HCT116 (cell line): ENCODE measurements around the gene ACTRT2. TPM values are rescaled to one million over a fixed set of nuclear protein-coding genes. Genes with fewer than 3 reads are reported as not detected.

Experiments used
- ATAC-seq: fragments of 200-7000 bp; cut with Tn5 transposase; 2 replicates; pipeline ENCODE4 v1.9.1; 2020; ENCODE audit warnings: mild to moderate bottlenecking, moderate library complexity
- BruUV-seq: library from RNA; stranded (reverse); fragments of 400-500 nt; replicated peaks from 2 replicates; lab custom pipeline; 2021; lab: Mats Ljungman, UMichigan
- CTCF ChIA-PET: fragments of 300-600 bp; sonication (Branson Sonifier 250); formaldehyde crosslinking; loops from one replicate; lab custom pipeline; 2021; ENCODE audit warnings: antibody characterized with exemption; lab: Charles Lee
- POLR2A ChIA-PET: fragments of 300-600, 350-600 bp; sonication (Branson Sonifier 250); formaldehyde crosslinking; loops from one replicate; lab custom pipeline; 2021; ENCODE audit warnings: antibody characterized with exemption; lab: Charles Lee
- RAD21 ChIA-PET, 2 experiments: fragments of 300-600 bp; sonication (Branson Sonifier 250); formaldehyde crosslinking; loops; one replicate each; lab custom pipeline; 2023; ENCODE audit warnings: low total read pairs in 2 of 2; ENCODE audit not compliant: uncharacterized antibody in 2 of 2, unreplicated experiment in 2 of 2, low non-redundant PET in 1 of 2; lab: Charles Lee
- DNase-seq: peaks from one replicate; pipeline ENCODE4 v3.0.0-alpha.2; 2010; ENCODE audit warnings: low read depth, low spot score
- H2AFZ ChIP-seq: fragments of 200-600 bp; shearing (Covaris generic), sonication (generic); 2 replicates; pipeline ENCODE4 v1.6.1; 2017; ENCODE audit warnings: low read depth, mixed run types, mixed read lengths, antibody characterized with exemption, low read length; ENCODE audit not compliant: poor library complexity, severe bottlenecking
- H3K27ac ChIP-seq: 2 replicates; pipeline ENCODE4 v1.5.1; 2012; ENCODE audit warnings: low read depth, low read length
- H3K27me3 ChIP-seq: fragments of 200-600 bp; sonication (generic); 2 replicates; pipeline ENCODE4 v1.6.1; 2016; ENCODE audit warnings: mixed run types, low read length, mixed read lengths; ENCODE audit not compliant: insufficient read depth
- H3K36me3 ChIP-seq, 2 experiments: fragments of 200-500 bp in 1 of 2; fragments of 200-600 bp in 1 of 2; sonication (Bioruptor generic) in 1 of 2; sonication (generic) in 1 of 2; 2 replicates each; pipeline versions ENCODE4 v1.5.1 to v1.6.1; 2014 to 2016; ENCODE audit warnings: low read length in 2 of 2, inconsistent platforms in 1 of 2, mixed read lengths in 1 of 2, mixed run types in 1 of 2; ENCODE audit not compliant: insufficient read depth in 2 of 2, control insufficient read depth in 1 of 2
- H3K4me1 ChIP-seq, 2 experiments: fragments of 200-600 bp in 1 of 2; sonication (generic) in 1 of 2; 2 replicates each; pipeline versions ENCODE4 v1.5.1 to v1.6.1; 2012 to 2017; ENCODE audit warnings: low read length in 2 of 2, inconsistent platforms in 1 of 2, mild to moderate bottlenecking in 1 of 2, mixed read lengths in 1 of 2, mixed run types in 1 of 2, moderate library complexity in 1 of 2; ENCODE audit not compliant: insufficient read depth in 2 of 2, control insufficient read depth in 1 of 2
- H3K4me2 ChIP-seq: fragments of 200-600 bp; sonication (generic); 2 replicates; pipeline ENCODE4 v1.6.1; 2017; ENCODE audit warnings: mixed run types, low read length, mixed read lengths
- H3K4me3 ChIP-seq, 2 experiments: fragments of 200-600 bp in 1 of 2; sonication (generic) in 1 of 2; replicated peaks in 1 of 2; 2 replicates each; pipeline ENCODE4 v1.5.1; 2011 to 2016; ENCODE audit warnings: low read length in 2 of 2, control low read depth in 1 of 2, low read depth in 1 of 2, mild to moderate bottlenecking in 1 of 2, mixed read lengths in 1 of 2, mixed run types in 1 of 2
- H3K79me2 ChIP-seq: fragments of 200-600 bp; sonication (generic); 2 replicates; pipeline ENCODE4 v1.6.1; 2017; ENCODE audit warnings: mild to moderate bottlenecking, mixed run types, low read length, moderate library complexity, mixed read lengths; ENCODE audit not compliant: insufficient read depth
- H3K9ac ChIP-seq: fragments of 200-600 bp; sonication (generic); 2 replicates; pipeline ENCODE4 v1.6.1; 2016; ENCODE audit warnings: low read length, mixed read lengths
- H3K9me2 ChIP-seq: fragments of 200-600 bp; sonication (generic), shearing (Covaris generic); 2 replicates; pipeline ENCODE4 v1.6.1; 2017; ENCODE audit warnings: mixed run types, mild to moderate bottlenecking, moderate library complexity; ENCODE audit not compliant: insufficient read depth
- H3K9me3 ChIP-seq, 2 experiments: fragments of 200-500 bp in 1 of 2; fragments of 200-600 bp in 1 of 2; sonication (Bioruptor generic) in 1 of 2; sonication (generic) in 1 of 2; 2 replicates each; pipeline ENCODE4 v1.6.1; 2014 to 2017; ENCODE audit warnings: low read length in 2 of 2, mixed read lengths in 2 of 2, inconsistent platforms in 1 of 2, low read depth in 1 of 2, mild to moderate bottlenecking in 1 of 2, mixed run types in 1 of 2, moderate library complexity in 1 of 2; ENCODE audit not compliant: control insufficient read depth in 1 of 2, insufficient read depth in 1 of 2
- H4K20me1 ChIP-seq: fragments of 200-600 bp; sonication (generic), shearing (Covaris generic); 2 replicates; pipeline ENCODE4 v1.6.1; 2017; ENCODE audit warnings: mixed run types, mild to moderate bottlenecking, moderate library complexity; ENCODE audit not compliant: insufficient read depth
- CBX3 ChIP-seq: IDR thresholded peaks from 2 replicates; pipeline ENCODE4 v1.6.1; 2012; ENCODE audit warnings: low read depth
- ELF1 ChIP-seq: IDR thresholded peaks from 2 replicates; pipeline ENCODE4 v1.6.1; 2012; ENCODE audit warnings: low read depth, borderline replicate concordance
- JUND ChIP-seq: IDR thresholded peaks from 2 replicates; pipeline ENCODE4 v1.6.1; 2012
- POLR2A ChIP-seq: IDR thresholded peaks from 2 replicates; pipeline ENCODE4 v1.7.0; 2011; ENCODE audit warnings: borderline replicate concordance; ENCODE audit not compliant: insufficient read depth, insufficient read length; ENCODE audit errors: extremely low read depth
- RAD21 ChIP-seq: IDR thresholded peaks from 2 replicates; pipeline ENCODE4 v1.6.1; 2012; ENCODE audit warnings: low read depth, mild to moderate bottlenecking
- SIN3A ChIP-seq: IDR thresholded peaks from 2 replicates; pipeline ENCODE4 v1.6.1; 2012; ENCODE audit warnings: low read depth
- SRF ChIP-seq: IDR thresholded peaks from 2 replicates; pipeline ENCODE4 v1.6.1; 2012; ENCODE audit warnings: low read depth
- TCF7L2 ChIP-seq: IDR thresholded peaks from 2 replicates; pipeline ENCODE4 v1.7.0; 2011; ENCODE audit warnings: borderline replicate concordance, inconsistent platforms; ENCODE audit not compliant: insufficient read depth, insufficient read length; ENCODE audit errors: extremely low read depth
- YY1 ChIP-seq: IDR thresholded peaks from 2 replicates; pipeline ENCODE4 v1.6.1; 2011; ENCODE audit warnings: low read length, low read depth, moderate library complexity, mild to moderate bottlenecking; ENCODE audit not compliant: insufficient replicate concordance; ENCODE audit errors: extremely low read depth
- ZFX ChIP-seq: fragments of 450-650 bp; IDR thresholded peaks from 2 replicates; pipeline ENCODE4 v1.6.1; 2017
- intact Hi-C: fragments of 100-400 bp; cut with micrococcal nuclease; formaldehyde crosslinking; loops from 2 replicates; pipeline ENCODE4 v1.10.0; 2022
- total RNA-seq: library from RNA; stranded (reverse); gene quantifications from one replicate; pipeline ENCODE4 v1.2.1, GENCODE V29; 2021; ENCODE audit not compliant: unreplicated experiment
- TF ChIP-seq, protein P1 (sequence below): IDR thresholded peaks from 2 replicates; pipeline ENCODE4 v1.6.1; 2011; ENCODE audit warnings: mild to moderate bottlenecking, low read length, moderate library complexity; ENCODE audit not compliant: insufficient replicate concordance; ENCODE audit errors: extremely low read depth

Gene ACTRT2
- total RNA-seq, 1 experiment from 2014 or later = not detected

DNA sequence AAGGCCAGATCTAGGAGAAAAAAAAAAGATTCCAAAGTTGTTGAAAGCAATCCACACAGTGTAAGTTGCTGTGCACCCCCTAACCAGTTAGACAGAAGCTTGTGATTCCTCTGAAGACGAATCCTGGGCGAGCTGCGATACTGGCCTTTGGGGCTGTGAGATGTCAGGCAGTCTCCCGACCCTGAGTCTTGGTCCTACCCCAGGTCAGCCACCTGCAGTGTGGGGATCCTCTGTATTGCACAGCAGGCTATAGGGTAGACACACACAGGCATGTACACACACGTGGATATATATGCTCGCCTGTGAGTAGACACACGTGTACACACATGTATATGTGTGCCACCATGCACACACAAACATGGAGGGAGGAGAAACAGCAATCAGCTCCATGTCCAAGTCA is 12.9 kb downstream of the ACTRT2 start:
- no peaks in the 10 kb centered on the region for H3K36me3 ChIP-seq
- H3K9me2 ChIP-seq = no peaks in the 10 kb centered on the region
- ChIA-PET RAD21 (no interaction called here), POLR2A (no interaction called here)
- DNase-seq = no peak
- no peak overlapping the region for H3K4me2 ChIP-seq
- no peak overlapping the region for H2AFZ ChIP-seq
- H4K20me1 ChIP-seq = no peaks in the 10 kb centered on the region
- ATAC-seq = no peak
- H3K79me2 ChIP-seq = no peaks in the 10 kb centered on the region
- H3K27ac ChIP-seq = no peak overlapping the region
- no peaks in the 10 kb centered on the region for H3K9me3 ChIP-seq
- no TSS peak for BruUV-seq
- no peak for TF ChIP-seq SRF
- no peak for TF ChIP-seq ZFX
- no peak for TF ChIP-seq SIN3A
- TF ChIP-seq CBX3 = no peak
- no peak for TF ChIP-seq ELF1
- no peak for TF ChIP-seq POLR2A
- TF ChIP-seq RAD21 = no peak
- TF ChIP-seq, protein P1, sequence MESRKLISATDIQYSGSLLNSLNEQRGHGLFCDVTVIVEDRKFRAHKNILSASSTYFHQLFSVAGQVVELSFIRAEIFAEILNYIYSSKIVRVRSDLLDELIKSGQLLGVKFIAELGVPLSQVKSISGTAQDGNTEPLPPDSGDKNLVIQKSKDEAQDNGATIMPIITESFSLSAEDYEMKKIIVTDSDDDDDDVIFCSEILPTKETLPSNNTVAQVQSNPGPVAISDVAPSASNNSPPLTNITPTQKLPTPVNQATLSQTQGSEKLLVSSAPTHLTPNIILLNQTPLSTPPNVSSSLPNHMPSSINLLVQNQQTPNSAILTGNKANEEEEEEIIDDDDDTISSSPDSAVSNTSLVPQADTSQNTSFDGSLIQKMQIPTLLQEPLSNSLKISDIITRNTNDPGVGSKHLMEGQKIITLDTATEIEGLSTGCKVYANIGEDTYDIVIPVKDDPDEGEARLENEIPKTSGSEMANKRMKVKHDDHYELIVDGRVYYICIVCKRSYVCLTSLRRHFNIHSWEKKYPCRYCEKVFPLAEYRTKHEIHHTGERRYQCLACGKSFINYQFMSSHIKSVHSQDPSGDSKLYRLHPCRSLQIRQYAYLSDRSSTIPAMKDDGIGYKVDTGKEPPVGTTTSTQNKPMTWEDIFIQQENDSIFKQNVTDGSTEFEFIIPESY = no peak
- no peak for TF ChIP-seq JUND
- no peak for TF ChIP-seq YY1
- TF ChIP-seq TCF7L2 = no peak
- TF ChIP-seq, all 23 proteins: peak for 0
- Histone ChIP-seq H3K27me3 (peaks cover 15% of the 10 kb centered on the region; the same call in 1 of the 2 replicates), H3K4me3 (no peak overlapping the region), H3K9ac (no peak overlapping the region), H3K4me1 (no peaks in the 10 kb centered on the region)
- intact Hi-C loops = no loop called here
- CTCF ChIA-PET = no interaction called here
